ENCODE results near the gene MAP6D1.
"Not testable (repeated sequence)": the region's sequence is repeated elsewhere in the genome, so short reads cannot be mapped to it uniquely, and the experiment has no call there.

Gene MAP6D1

GRCh38 chr3:183796372-183796771 lies 29.0 kb downstream of the MAP6D1 start:
- no peak for DNase-seq

- DNase-seq, result no peak
Measured at GRCh38 chr3:183794452-183794851, 30.9 kb downstream of the MAP6D1 start.

- no peak for DNase-seq
Measured at GRCh38 chr3:183792976-183793375, 32.4 kb downstream of the MAP6D1 start.

GRCh38 chr3:183790700-183791099 lies 34.7 kb downstream of the MAP6D1 start:
- no peak for DNase-seq

GRCh38 chr3:183789826-183790225 lies 35.6 kb downstream of the MAP6D1 start:
- no peak for DNase-seq

GRCh38 chr3:183784503-183784902 lies 40.9 kb downstream of the MAP6D1 start:
- DNase-seq, result not testable (repeated sequence)

- no peak for DNase-seq
Measured at GRCh38 chr3:183782576-183783276, 42.7 kb downstream of the MAP6D1 start.

- no peak for DNase-seq
Measured at GRCh38 chr3:183781246-183781645, 44.1 kb downstream of the MAP6D1 start.

GRCh38 chr3:183779896-183780465 lies 45.4 kb downstream of the MAP6D1 start:
- DNase-seq, result no peak

GRCh38 chr3:183777016-183777618 lies 48.3 kb downstream of the MAP6D1 start:
- no peak for DNase-seq

- not testable (repeated sequence) for DNase-seq
Measured at GRCh38 chr3:183776451-183776850, 48.9 kb downstream of the MAP6D1 start.

- no peak for DNase-seq
Measured at GRCh38 chr3:183775781-183776180, 49.6 kb downstream of the MAP6D1 start.

GRCh38 chr3:183774631-183775030 lies 50.7 kb downstream of the MAP6D1 start:
- DNase-seq, result no peak

- DNase-seq, result no peak
Measured at GRCh38 chr3:183769453-183769852, 55.9 kb downstream of the MAP6D1 start.

- DNase-seq, result no peak
Measured at GRCh38 chr3:183768114-183768513, 57.3 kb downstream of the MAP6D1 start.

- DNase-seq, result peak; percentile 51
Measured at GRCh38 chr3:183766745-183767606, 58.4 kb downstream of the MAP6D1 start.

- DNase-seq, result no peak
Measured at GRCh38 chr3:183766107-183766506, 59.3 kb downstream of the MAP6D1 start.
